Cardiac muscle cell (in vitro differentiated cells and primary cell): ENCODE results near the gene ZNF189. TPM values are rescaled to one million over a fixed set of nuclear protein-coding genes. Genes with fewer than 3 reads are reported as not detected.
A peak's percentile ranks its signal among the peaks of the same experiment; 100 is the strongest.

Experiments
- DNase-seq, 2 donors: peaks; one replicate each; pipeline versions ENCODE4 v3.0.0 to v3.0.0-alpha.2; 2010 to 2017; ENCODE audit warnings: low read depth in 1 of 2, low spot score in 1 of 2
- H3K27ac ChIP-seq: fragments of 200-600 bp; sonication (generic); 2 replicates; pipeline ENCODE4 v1.5.1; 2016
- H3K27me3 ChIP-seq: fragments of 200-600 bp; sonication (generic); 2 replicates; pipeline ENCODE4 v1.6.0; 2016; ENCODE audit warnings: control low read depth
- H3K36me3 ChIP-seq: fragments of 200-600 bp; sonication (generic); 2 replicates; pipeline ENCODE4 v1.5.1; 2016; ENCODE audit warnings: control low read depth
- H3K4me1 ChIP-seq: fragments of 200-600 bp; sonication (generic); 2 replicates; pipeline ENCODE4 v1.8.1; 2017; ENCODE audit warnings: low read depth, mild to moderate bottlenecking, mixed run types
- H3K4me3 ChIP-seq: fragments of 200-600 bp; sonication (generic); 2 replicates; pipeline ENCODE4 v1.5.1; 2016; ENCODE audit warnings: mild to moderate bottlenecking
- H3K9me3 ChIP-seq: fragments of 200-600 bp; sonication (generic); 2 replicates; pipeline ENCODE4 v1.5.1; 2017; ENCODE audit warnings: low read depth, mild to moderate bottlenecking, control low read depth
- CTCF ChIP-seq: IDR thresholded peaks from 2 replicates; pipeline ENCODE4 v1.5.1; 2012; ENCODE audit warnings: low read depth, mild to moderate bottlenecking, low read length
- polyA plus RNA-seq: library from polyadenylated mRNA; unstranded; fragments of >200 nt; fragmentation: Nextera tagmentation; extraction: Ambion mirVana; gene quantifications from 2 replicates; pipeline ENCODE4 v1.2.1, GENCODE V29; 2016
- total RNA-seq: library from RNA; depleted of rRNA; stranded (reverse); fragments of >200 nt; gene quantifications from 2 replicates; pipeline ENCODE4 v1.2.3, GENCODE V29; 2016

Gene ZNF189
- total and polyA plus RNA-seq, 2 experiments from 2014 or later, result 5.8 to 20.3 TPM

DNA sequence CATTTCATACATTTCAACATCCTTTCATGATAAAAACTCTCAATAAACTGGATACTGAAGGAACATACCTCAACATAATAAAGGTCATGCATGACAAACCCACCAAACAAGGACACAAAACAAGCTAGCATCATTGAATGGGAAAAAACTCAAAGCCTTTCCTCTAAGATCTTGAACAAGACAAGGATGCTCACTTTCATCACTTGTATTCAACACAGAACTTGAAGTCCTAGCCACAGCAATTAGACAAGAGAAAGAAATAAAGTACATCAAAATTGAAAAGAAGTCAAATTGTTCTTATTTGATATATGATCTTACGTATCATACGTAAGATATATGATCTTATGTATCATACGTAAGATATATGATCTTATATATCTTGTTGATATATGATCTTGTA, 5.5 kb upstream of the ZNF189 start:
- H3K4me3 ChIP-seq, result no peak overlapping the region
- no peak overlapping the region for H3K27ac ChIP-seq
- DNase-seq, result no peak
- H3K36me3 ChIP-seq, result peaks cover 11% of the 10 kb centered on the region
- no peaks in the 10 kb centered on the region for H3K27me3 ChIP-seq
- no peaks in the 10 kb centered on the region for H3K9me3 ChIP-seq
- H3K4me1 ChIP-seq, result peaks cover 7% of the 10 kb centered on the region
- no peak for TF ChIP-seq CTCF

GRCh38 chr9:101394687-101395086, 4.0 kb upstream of the ZNF189 start:
- H3K27ac ChIP-seq, result no peak overlapping the region
- H3K9me3 ChIP-seq, result no peaks in the 10 kb centered on the region
- H3K36me3 ChIP-seq, result peaks cover 7% of the 10 kb centered on the region
- H3K27me3 ChIP-seq, result no peaks in the 10 kb centered on the region
- no peak for TF ChIP-seq CTCF
- no peak overlapping the region for H3K4me3 ChIP-seq
- peaks cover 9% of the 10 kb centered on the region for H3K4me1 ChIP-seq
- no peak for DNase-seq

DNA sequence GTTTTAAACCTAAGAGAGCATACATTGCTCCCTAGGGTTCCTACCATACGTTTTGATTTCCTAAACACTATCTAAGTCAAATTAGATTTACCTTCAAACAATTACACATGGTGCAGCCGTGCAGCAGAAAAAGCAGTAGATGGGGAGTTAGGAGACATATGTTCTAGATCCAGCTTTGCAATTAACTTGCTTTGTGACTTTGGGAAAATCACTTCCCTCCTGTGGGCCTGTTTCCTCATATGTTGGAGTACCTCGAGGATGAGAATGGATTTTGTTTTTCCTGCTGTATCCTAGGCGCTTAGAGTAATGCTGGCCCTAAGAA, 944 bp upstream of the ZNF189 start:
- Histone ChIP-seq H3K27me3 (no peaks in the 10 kb centered on the region), H3K4me3 (peak overlapping the region; percentile 45), H3K27ac (peak overlapping the region; percentile 73), H3K36me3 (peaks cover 19% of the 10 kb centered on the region), H3K9me3 (no peaks in the 10 kb centered on the region), H3K4me1 (peaks cover 24% of the 10 kb centered on the region)
- TF ChIP-seq CTCF, result no peak
- no peak for DNase-seq

DNA sequence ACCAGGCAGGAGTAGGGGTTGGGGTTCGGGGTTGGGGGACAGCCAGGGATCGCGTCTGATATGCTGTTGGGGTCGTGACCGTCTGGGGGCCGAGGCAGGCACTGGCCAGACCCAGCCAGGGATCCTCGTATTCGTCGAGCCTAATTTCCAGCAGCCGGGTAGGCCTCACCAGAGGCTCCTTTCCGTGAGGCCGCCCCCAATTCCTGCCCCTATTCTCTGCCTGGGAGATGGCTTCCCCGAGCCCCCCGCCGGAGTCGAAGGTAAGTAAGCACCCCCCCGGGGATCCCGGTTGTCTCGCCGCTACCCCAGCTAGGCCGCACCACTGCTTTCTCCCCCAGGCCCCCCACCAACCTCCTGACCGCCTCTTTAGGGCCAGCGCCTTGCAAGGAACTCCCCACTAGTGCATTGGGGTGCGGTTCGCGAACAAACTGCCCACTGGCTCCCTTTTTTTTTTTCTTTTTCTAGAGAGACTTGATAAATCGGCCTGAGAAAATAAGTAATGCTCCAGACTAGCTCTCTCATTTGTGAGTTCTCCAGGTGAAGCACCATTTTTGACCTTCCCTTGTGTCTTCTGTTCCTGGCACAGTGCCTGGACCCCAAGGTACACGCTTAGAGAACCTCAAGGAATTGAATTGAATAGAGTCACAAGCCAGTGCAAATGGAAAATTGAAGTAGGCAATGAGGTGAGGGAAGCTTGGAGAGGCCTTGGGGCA, 435 bp downstream of the ZNF189 start:
- H3K4me3 ChIP-seq, result peak overlapping the region; percentile 45
- DNase-seq, result peak in 1 of 2 donors; percentile 12
- H3K4me1 ChIP-seq, result peaks cover 24% of the 10 kb centered on the region
- no peaks in the 10 kb centered on the region for H3K27me3 ChIP-seq
- peak overlapping the region; percentile 89 for H3K27ac ChIP-seq
- peaks cover 33% of the 10 kb centered on the region for H3K36me3 ChIP-seq
- no peak for TF ChIP-seq CTCF
- H3K9me3 ChIP-seq, result no peaks in the 10 kb centered on the region

GRCh38 chr9:101399643-101399970, 956 bp downstream of the ZNF189 start:
- DNase-seq, result no peak
- H3K9me3 ChIP-seq, result no peaks in the 10 kb centered on the region
- TF ChIP-seq CTCF, result no peak
- no peaks in the 10 kb centered on the region for H3K27me3 ChIP-seq
- peaks cover 24% of the 10 kb centered on the region for H3K4me1 ChIP-seq
- peaks cover 38% of the 10 kb centered on the region for H3K36me3 ChIP-seq
- no peak overlapping the region for H3K27ac ChIP-seq
- peak overlapping the region; percentile 45 for H3K4me3 ChIP-seq
